IMR-90 (cell line): Measurements from ENCODE around the gene GLO1. TPM values are rescaled to one million over a fixed set of nuclear protein-coding genes. Genes with fewer than 3 reads are reported as not detected.

ENCODE experiments used
- ATAC-seq: fragments of 200-7000 bp; cut with Tn5 transposase; 2 replicates; pipeline ENCODE4 v1.9.1; 2020; ENCODE audit warnings: low read depth, mild to moderate bottlenecking, moderate library complexity
- BruUV-seq: library from RNA; stranded (reverse); fragments of 400-500 nt; replicated peaks from 2 replicates; lab custom pipeline; 2021; lab: Mats Ljungman, UMichigan
- CTCF ChIA-PET: fragments of 300-600 bp; formaldehyde crosslinking; extraction: SDS; loops from one replicate; lab custom pipeline; 2021; ENCODE audit warnings: antibody characterized with exemption; lab: Yijun Ruan, JAX
- POLR2A ChIA-PET: fragments of 300-600 bp; sonication (Branson Sonifier 250); formaldehyde crosslinking; loops from one replicate; lab custom pipeline; 2022; ENCODE audit warnings: antibody characterized with exemption; ENCODE audit not compliant: unreplicated experiment; lab: Charles Lee
- DNase-seq: peaks from one replicate; pipeline ENCODE4 v3.0.0; 2013
- H2AFZ ChIP-seq: replicated peaks from 2 replicates; pipeline ENCODE3; 2013; ENCODE audit warnings: low read length, mild to moderate bottlenecking; ENCODE audit not compliant: poor library complexity
- H2AK5ac ChIP-seq: 2 replicates; pipeline ENCODE4 v1.6.1; 2013; ENCODE audit warnings: low read depth, low read length, inconsistent platforms
- H2AK9ac ChIP-seq: replicated peaks from 2 replicates; pipeline ENCODE3; 2013; ENCODE audit warnings: mild to moderate bottlenecking, low read depth, low read length, moderate library complexity; ENCODE audit not compliant: poor library complexity
- H2BK120ac ChIP-seq: 2 replicates; pipeline ENCODE4 v1.6.1; 2013; ENCODE audit warnings: low read depth, low read length, inconsistent platforms
- H2BK15ac ChIP-seq: 3 replicates; pipeline ENCODE4 v1.6.1; 2013; ENCODE audit warnings: low read depth, low read length, inconsistent platforms
- H2BK20ac ChIP-seq: 2 replicates; pipeline ENCODE4 v1.6.1; 2013; ENCODE audit warnings: low read depth, mild to moderate bottlenecking, inconsistent platforms, low read length, moderate library complexity
- H2BK5ac ChIP-seq: 2 replicates; pipeline ENCODE4 v1.6.1; 2013; ENCODE audit warnings: mild to moderate bottlenecking, low read depth, low read length, inconsistent platforms; ENCODE audit not compliant: poor library complexity, severe bottlenecking
- H3K14ac ChIP-seq: replicated peaks from 2 replicates; pipeline ENCODE4 v1.6.1; 2013; ENCODE audit warnings: low read depth, low read length, inconsistent platforms
- H3K18ac ChIP-seq: 2 replicates; pipeline ENCODE4 v1.6.1; 2013; ENCODE audit warnings: low read depth, low read length, control low read depth
- H3K23ac ChIP-seq: 2 replicates; pipeline ENCODE4 v1.6.1; 2013; ENCODE audit warnings: low read depth, low read length, inconsistent platforms
- H3K27ac ChIP-seq: 2 replicates; pipeline ENCODE4 v1.5.1; 2013; ENCODE audit warnings: mild to moderate bottlenecking, control low read depth, low read length; ENCODE audit not compliant: insufficient read depth
- H3K27me3 ChIP-seq: 2 replicates; pipeline ENCODE4 v1.6.1; 2013; ENCODE audit warnings: low read length; ENCODE audit not compliant: control insufficient read depth, insufficient read depth
- H3K36me3 ChIP-seq: 2 replicates; pipeline ENCODE4 v1.6.1; 2013; ENCODE audit warnings: low read length, mixed read lengths; ENCODE audit not compliant: control insufficient read depth, insufficient read depth
- H3K4ac ChIP-seq: 2 replicates; pipeline ENCODE4 v1.6.1; 2013; ENCODE audit warnings: low read depth, low read length, inconsistent platforms
- H3K4me1 ChIP-seq: 2 replicates; pipeline ENCODE4 v1.6.1; 2013; ENCODE audit warnings: low read length, mixed read lengths; ENCODE audit not compliant: control insufficient read depth, insufficient read depth
- H3K4me2 ChIP-seq: 2 replicates; pipeline ENCODE4 v1.6.1; 2013; ENCODE audit warnings: low read depth, mild to moderate bottlenecking, control low read depth, low read length, moderate library complexity
- H3K4me3 ChIP-seq: 2 replicates; pipeline ENCODE4 v1.5.1; 2013; ENCODE audit warnings: low read depth, mild to moderate bottlenecking, control low read depth, low read length, moderate library complexity; ENCODE audit not compliant: insufficient read depth
- H3K56ac ChIP-seq: 2 replicates; pipeline ENCODE4 v1.6.1; 2013; ENCODE audit warnings: low read length, inconsistent platforms; ENCODE audit not compliant: insufficient read depth; ENCODE audit errors: extremely low read depth
- H3K79me1 ChIP-seq, 2 experiments: 2 replicates each; pipeline ENCODE4 v1.6.1; 2013; ENCODE audit warnings: low read length in 2 of 2, inconsistent platforms in 1 of 2, low read depth in 1 of 2
- H3K9ac ChIP-seq: 2 replicates; pipeline ENCODE4 v1.6.1; 2013; ENCODE audit warnings: low read depth, low read length, control low read depth
- H3K9me1 ChIP-seq: 2 replicates; pipeline ENCODE4 v1.6.1; 2013; ENCODE audit warnings: low read length, inconsistent platforms; ENCODE audit not compliant: insufficient read depth
- H3K9me3 ChIP-seq: 2 replicates; pipeline ENCODE4 v1.6.1; 2013; ENCODE audit warnings: low read length; ENCODE audit not compliant: control insufficient read depth, insufficient read depth
- H4K20me1 ChIP-seq: 2 replicates; pipeline ENCODE4 v1.6.1; 2013; ENCODE audit warnings: low read length, inconsistent platforms; ENCODE audit not compliant: insufficient read depth
- H4K5ac ChIP-seq: 2 replicates; pipeline ENCODE4 v1.6.1; 2013; ENCODE audit warnings: mild to moderate bottlenecking, low read depth, low read length, control low read depth
- H4K8ac ChIP-seq, 2 experiments: 2 replicates each; pipeline ENCODE4 v1.6.1; 2013; ENCODE audit warnings: low read depth in 2 of 2, low read length in 2 of 2, control low read depth in 1 of 2, inconsistent platforms in 1 of 2
- H4K91ac ChIP-seq: 2 replicates; pipeline ENCODE4 v1.6.1; 2013; ENCODE audit warnings: low read depth, low read length, inconsistent platforms; ENCODE audit not compliant: insufficient read depth
- BHLHE40 ChIP-seq: fragments of 150-350 bp; IDR thresholded peaks from 2 replicates; pipeline ENCODE4 v1.6.1; 2016; ENCODE audit warnings: mild to moderate bottlenecking, low read depth, low read length
- CEBPB ChIP-seq: IDR thresholded peaks from 2 replicates; pipeline ENCODE4 v1.6.1; 2012; ENCODE audit warnings: low read depth, low read length, improper control_type of control experiment
- CHD1 ChIP-seq: IDR thresholded peaks from 2 replicates; pipeline ENCODE4 v1.6.1; 2012; ENCODE audit warnings: low read depth, low read length, improper control_type of control experiment
- ELK1 ChIP-seq: fragments of 150-350 bp; IDR thresholded peaks from 2 replicates; pipeline ENCODE4 v1.6.1; 2016; ENCODE audit warnings: low read depth, mild to moderate bottlenecking, low read length, moderate library complexity, borderline replicate concordance
- FOS ChIP-seq: fragments of 150-350 bp; IDR thresholded peaks from 2 replicates; pipeline ENCODE4 v1.6.1; 2016; ENCODE audit warnings: low read depth, low read length
- MAZ ChIP-seq: IDR thresholded peaks from 2 replicates; pipeline ENCODE4 v1.6.1; 2012; ENCODE audit warnings: low read depth, mild to moderate bottlenecking, low read length, improper control_type of control experiment, moderate library complexity, borderline replicate concordance
- MXI1 ChIP-seq: IDR thresholded peaks from 2 replicates; pipeline ENCODE4 v1.6.1; 2012; ENCODE audit warnings: low read depth, mild to moderate bottlenecking, low read length, moderate library complexity, borderline replicate concordance
- NFE2L2 ChIP-seq: fragments of 150-350 bp; IDR thresholded peaks from 2 replicates; pipeline ENCODE4 v1.6.1; 2016; ENCODE audit warnings: low read depth, mild to moderate bottlenecking, low read length
- POLR2A ChIP-seq: IDR thresholded peaks from 2 replicates; pipeline ENCODE4 v1.6.1; 2012; ENCODE audit warnings: mild to moderate bottlenecking, low read depth, low read length
- RAD21 ChIP-seq: IDR thresholded peaks from 2 replicates; pipeline ENCODE4 v1.6.1; 2012; ENCODE audit warnings: low read length, improper control_type of control experiment
- RCOR1 ChIP-seq: IDR thresholded peaks from 2 replicates; pipeline ENCODE4 v1.6.1; 2012; ENCODE audit warnings: mild to moderate bottlenecking, low read length, improper control_type of control experiment; ENCODE audit not compliant: insufficient replicate concordance
- RFX5 ChIP-seq: IDR thresholded peaks from 2 replicates; pipeline ENCODE4 v1.8.0; 2012; ENCODE audit warnings: low read depth, mild to moderate bottlenecking, low read length, moderate library complexity
- SMC3 ChIP-seq: fragments of 150-350 bp; IDR thresholded peaks from 2 replicates; pipeline ENCODE4 v1.6.1; 2016; ENCODE audit warnings: low read depth, mild to moderate bottlenecking, antibody characterized with exemption, low read length, moderate library complexity
- WGBS, 2 experiments: methylation state at CpG; one replicate each; pipeline versions ENCODE4 v1.1.5 to v1.1.7; 2013; ENCODE audit warnings: missing lambda C conversion rate in 2 of 2; ENCODE audit not compliant: insufficient read length in 1 of 2; ENCODE audit errors: extremely low coverage in 2 of 2; 5-methylcytosine and 5-hydroxymethylcytosine counted together
- dilution Hi-C: fragments of 300-500 bp; cut with HindIII; formaldehyde crosslinking; loops from one replicate; pipeline ENCODE4 v1.14.3; 2018; ENCODE audit warnings: low sequenced_read_pairs; ENCODE audit not compliant: unreplicated experiment
- in situ Hi-C: fragments of 300-500 bp; cut with MboI; formaldehyde crosslinking; loops from 3 replicates; pipeline ENCODE4 v1.14.3; 2019; ENCODE audit warnings: low sequenced_read_pairs, inconsistent platforms, mixed read lengths
- intact Hi-C: fragments of 100-400 bp; cut with micrococcal nuclease; formaldehyde crosslinking; loops from 2 replicates; pipeline ENCODE4 v1.10.0; 2022
- polyA plus RNA-seq, 3 experiments: library from polyadenylated mRNA; depleted of rRNA; stranded (reverse); fragments of >200 nt; gene quantifications; 2 replicates each; pipeline ENCODE4 v1.2.3, GENCODE V29; 2012; ENCODE audit warnings: low replicate concordance in 1 of 3
- total RNA-seq: library from RNA; depleted of rRNA; stranded (reverse); fragments of >200 nt; gene quantifications from 2 replicates; pipeline ENCODE4 v1.2.3, GENCODE V29; 2012
- TF ChIP-seq, protein P1 (sequence below): fragments of 150-350 bp; IDR thresholded peaks from 2 replicates; pipeline ENCODE4 v1.6.1; 2017; ENCODE audit warnings: mild to moderate bottlenecking, antibody characterized with exemption, low read length, low read depth

The GLO1 gene
- total and polyA plus RNA-seq, 2 of the 4 experiments (the other 2 are of a cell fraction): 65.1 to 111 TPM

DNA sequence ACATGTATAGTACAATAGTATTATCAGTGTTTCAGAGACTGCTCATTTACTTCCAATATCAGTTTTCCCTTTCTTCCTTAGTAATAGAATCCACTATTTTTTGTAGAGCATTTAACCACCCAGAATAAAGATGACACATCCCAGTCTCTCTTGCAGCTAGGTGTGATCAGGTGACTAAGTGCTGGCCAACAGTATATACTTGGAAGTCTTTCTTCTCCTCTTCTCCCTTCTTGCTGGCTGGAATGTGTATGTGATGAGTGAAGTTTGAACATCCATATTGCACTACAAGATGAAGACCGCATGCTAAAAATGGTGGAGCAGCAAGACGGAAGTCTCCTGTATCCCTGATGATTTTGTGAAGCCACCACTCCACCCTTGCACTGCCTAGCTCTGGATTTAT is 48.7 kb downstream of the GLO1 start:
- dilution Hi-C loops (no loop called here), in situ Hi-C loops (no loop called here), intact Hi-C loops (no loop called here)
- Histone ChIP-seq H3K9ac (no peak overlapping the region), H3K9me3 (no peaks in the 10 kb centered on the region; the same call in 1 of the 2 replicates), H3K18ac (no peak overlapping the region), H2AFZ (no peak overlapping the region), H3K27ac (no peak overlapping the region), H3K79me1 (no peaks in the 10 kb centered on the region), H4K20me1 (no peaks in the 10 kb centered on the region), H2BK120ac (no peak overlapping the region), H3K4me1 (no peaks in the 10 kb centered on the region), H3K36me3 (no peaks in the 10 kb centered on the region), H4K8ac (no peak overlapping the region), H3K4me2 (no peak overlapping the region), H2BK15ac (no peak overlapping the region), H4K5ac (no peak overlapping the region), H3K56ac (no peak overlapping the region), H3K4ac (no peak overlapping the region), H2AK9ac (no peak overlapping the region), H2BK20ac (no peak overlapping the region), H3K9me1 (peaks cover 6% of the 10 kb centered on the region; the same call in 1 of the 2 replicates), H2AK5ac (no peak overlapping the region), H3K23ac (no peak overlapping the region), H3K14ac (no peak overlapping the region), H3K4me3 (no peak overlapping the region), H4K91ac (no peak overlapping the region), H3K27me3 (no peaks in the 10 kb centered on the region), H2BK5ac (no peak overlapping the region)
- ChIA-PET POLR2A (no interaction called here), CTCF (no interaction called here)
- BruUV-seq: no TSS peak
- TF ChIP-seq CEBPB: no peak
- TF ChIP-seq, protein P1, sequence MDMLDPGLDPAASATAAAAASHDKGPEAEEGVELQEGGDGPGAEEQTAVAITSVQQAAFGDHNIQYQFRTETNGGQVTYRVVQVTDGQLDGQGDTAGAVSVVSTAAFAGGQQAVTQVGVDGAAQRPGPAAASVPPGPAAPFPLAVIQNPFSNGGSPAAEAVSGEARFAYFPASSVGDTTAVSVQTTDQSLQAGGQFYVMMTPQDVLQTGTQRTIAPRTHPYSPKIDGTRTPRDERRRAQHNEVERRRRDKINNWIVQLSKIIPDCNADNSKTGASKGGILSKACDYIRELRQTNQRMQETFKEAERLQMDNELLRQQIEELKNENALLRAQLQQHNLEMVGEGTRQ: no peak
- no peak for TF ChIP-seq MAZ
- no peak for TF ChIP-seq RFX5
- TF ChIP-seq ELK1: no peak
- TF ChIP-seq NFE2L2: no peak
- no peak for TF ChIP-seq MXI1
- TF ChIP-seq CHD1: no peak
- no peak for TF ChIP-seq BHLHE40
- no peak for TF ChIP-seq RCOR1
- no peak for TF ChIP-seq RAD21
- no peak for TF ChIP-seq POLR2A
- TF ChIP-seq FOS: no peak
- TF ChIP-seq SMC3: no peak
- no peak for ATAC-seq
- DNase-seq: peak; percentile 4
- WGBS, 2 experiments: no CpG with 5 or more reads among the region's 2 CpGs
